IMR-90 (cell line): ENCODE results near the gene DIRAS3. TPM values are rescaled to one million over a fixed set of nuclear protein-coding genes. Genes with fewer than 3 reads are reported as not detected.

Experiments
- ATAC-seq: fragments of 200-7000 bp; cut with Tn5 transposase; 2 replicates; pipeline ENCODE4 v1.9.1; 2020; ENCODE audit warnings: low read depth, mild to moderate bottlenecking, moderate library complexity
- BruUV-seq: library from RNA; stranded (reverse); fragments of 400-500 nt; replicated peaks from 2 replicates; lab custom pipeline; 2021; lab: Mats Ljungman, UMichigan
- CTCF ChIA-PET: fragments of 300-600 bp; formaldehyde crosslinking; extraction: SDS; loops from one replicate; lab custom pipeline; 2021; ENCODE audit warnings: antibody characterized with exemption; lab: Yijun Ruan, JAX
- POLR2A ChIA-PET: fragments of 300-600 bp; sonication (Branson Sonifier 250); formaldehyde crosslinking; loops from one replicate; lab custom pipeline; 2022; ENCODE audit warnings: antibody characterized with exemption; ENCODE audit not compliant: unreplicated experiment; lab: Charles Lee
- DNase-seq: peaks from one replicate; pipeline ENCODE4 v3.0.0; 2013
- H2AFZ ChIP-seq: replicated peaks from 2 replicates; pipeline ENCODE3; 2013; ENCODE audit warnings: low read length, mild to moderate bottlenecking; ENCODE audit not compliant: poor library complexity
- H2AK5ac ChIP-seq: 2 replicates; pipeline ENCODE4 v1.6.1; 2013; ENCODE audit warnings: low read depth, low read length, inconsistent platforms
- H2AK9ac ChIP-seq: replicated peaks from 2 replicates; pipeline ENCODE3; 2013; ENCODE audit warnings: mild to moderate bottlenecking, low read depth, low read length, moderate library complexity; ENCODE audit not compliant: poor library complexity
- H2BK120ac ChIP-seq: 2 replicates; pipeline ENCODE4 v1.6.1; 2013; ENCODE audit warnings: low read depth, low read length, inconsistent platforms
- H2BK15ac ChIP-seq: 3 replicates; pipeline ENCODE4 v1.6.1; 2013; ENCODE audit warnings: low read depth, low read length, inconsistent platforms
- H2BK20ac ChIP-seq: 2 replicates; pipeline ENCODE4 v1.6.1; 2013; ENCODE audit warnings: low read depth, mild to moderate bottlenecking, inconsistent platforms, low read length, moderate library complexity
- H2BK5ac ChIP-seq: 2 replicates; pipeline ENCODE4 v1.6.1; 2013; ENCODE audit warnings: mild to moderate bottlenecking, low read depth, low read length, inconsistent platforms; ENCODE audit not compliant: poor library complexity, severe bottlenecking
- H3K14ac ChIP-seq: replicated peaks from 2 replicates; pipeline ENCODE4 v1.6.1; 2013; ENCODE audit warnings: low read depth, low read length, inconsistent platforms
- H3K18ac ChIP-seq: 2 replicates; pipeline ENCODE4 v1.6.1; 2013; ENCODE audit warnings: low read depth, low read length, control low read depth
- H3K23ac ChIP-seq: 2 replicates; pipeline ENCODE4 v1.6.1; 2013; ENCODE audit warnings: low read depth, low read length, inconsistent platforms
- H3K27ac ChIP-seq: 2 replicates; pipeline ENCODE4 v1.5.1; 2013; ENCODE audit warnings: mild to moderate bottlenecking, control low read depth, low read length; ENCODE audit not compliant: insufficient read depth
- H3K27me3 ChIP-seq: 2 replicates; pipeline ENCODE4 v1.6.1; 2013; ENCODE audit warnings: low read length; ENCODE audit not compliant: control insufficient read depth, insufficient read depth
- H3K36me3 ChIP-seq: 2 replicates; pipeline ENCODE4 v1.6.1; 2013; ENCODE audit warnings: low read length, mixed read lengths; ENCODE audit not compliant: control insufficient read depth, insufficient read depth
- H3K4ac ChIP-seq: 2 replicates; pipeline ENCODE4 v1.6.1; 2013; ENCODE audit warnings: low read depth, low read length, inconsistent platforms
- H3K4me1 ChIP-seq: 2 replicates; pipeline ENCODE4 v1.6.1; 2013; ENCODE audit warnings: low read length, mixed read lengths; ENCODE audit not compliant: control insufficient read depth, insufficient read depth
- H3K4me2 ChIP-seq: 2 replicates; pipeline ENCODE4 v1.6.1; 2013; ENCODE audit warnings: low read depth, mild to moderate bottlenecking, control low read depth, low read length, moderate library complexity
- H3K4me3 ChIP-seq: 2 replicates; pipeline ENCODE4 v1.5.1; 2013; ENCODE audit warnings: low read depth, mild to moderate bottlenecking, control low read depth, low read length, moderate library complexity; ENCODE audit not compliant: insufficient read depth
- H3K56ac ChIP-seq: 2 replicates; pipeline ENCODE4 v1.6.1; 2013; ENCODE audit warnings: low read length, inconsistent platforms; ENCODE audit not compliant: insufficient read depth; ENCODE audit errors: extremely low read depth
- H3K79me1 ChIP-seq, 2 experiments: 2 replicates each; pipeline ENCODE4 v1.6.1; 2013; ENCODE audit warnings: low read length in 2 of 2, inconsistent platforms in 1 of 2, low read depth in 1 of 2
- H3K9ac ChIP-seq: 2 replicates; pipeline ENCODE4 v1.6.1; 2013; ENCODE audit warnings: low read depth, low read length, control low read depth
- H3K9me1 ChIP-seq: 2 replicates; pipeline ENCODE4 v1.6.1; 2013; ENCODE audit warnings: low read length, inconsistent platforms; ENCODE audit not compliant: insufficient read depth
- H3K9me3 ChIP-seq: 2 replicates; pipeline ENCODE4 v1.6.1; 2013; ENCODE audit warnings: low read length; ENCODE audit not compliant: control insufficient read depth, insufficient read depth
- H4K20me1 ChIP-seq: 2 replicates; pipeline ENCODE4 v1.6.1; 2013; ENCODE audit warnings: low read length, inconsistent platforms; ENCODE audit not compliant: insufficient read depth
- H4K5ac ChIP-seq: 2 replicates; pipeline ENCODE4 v1.6.1; 2013; ENCODE audit warnings: mild to moderate bottlenecking, low read depth, low read length, control low read depth
- H4K8ac ChIP-seq, 2 experiments: 2 replicates each; pipeline ENCODE4 v1.6.1; 2013; ENCODE audit warnings: low read depth in 2 of 2, low read length in 2 of 2, control low read depth in 1 of 2, inconsistent platforms in 1 of 2
- H4K91ac ChIP-seq: 2 replicates; pipeline ENCODE4 v1.6.1; 2013; ENCODE audit warnings: low read depth, low read length, inconsistent platforms; ENCODE audit not compliant: insufficient read depth
- BHLHE40 ChIP-seq: fragments of 150-350 bp; IDR thresholded peaks from 2 replicates; pipeline ENCODE4 v1.6.1; 2016; ENCODE audit warnings: mild to moderate bottlenecking, low read depth, low read length
- CEBPB ChIP-seq: IDR thresholded peaks from 2 replicates; pipeline ENCODE4 v1.6.1; 2012; ENCODE audit warnings: low read depth, low read length, improper control_type of control experiment
- CTCF ChIP-seq: conservative IDR thresholded peaks from 2 replicates; pipeline ENCODE4 v1.5.1; 2012; ENCODE audit warnings: mild to moderate bottlenecking, low read depth, low read length, improper control_type of control experiment
- ELK1 ChIP-seq: fragments of 150-350 bp; IDR thresholded peaks from 2 replicates; pipeline ENCODE4 v1.6.1; 2016; ENCODE audit warnings: low read depth, mild to moderate bottlenecking, low read length, moderate library complexity, borderline replicate concordance
- FOS ChIP-seq: fragments of 150-350 bp; IDR thresholded peaks from 2 replicates; pipeline ENCODE4 v1.6.1; 2016; ENCODE audit warnings: low read depth, low read length
- MAFK ChIP-seq: IDR thresholded peaks from 2 replicates; pipeline ENCODE4 v1.6.1; 2012; ENCODE audit warnings: low read depth, low read length, improper control_type of control experiment
- MAZ ChIP-seq: IDR thresholded peaks from 2 replicates; pipeline ENCODE4 v1.6.1; 2012; ENCODE audit warnings: low read depth, mild to moderate bottlenecking, low read length, improper control_type of control experiment, moderate library complexity, borderline replicate concordance
- MXI1 ChIP-seq: IDR thresholded peaks from 2 replicates; pipeline ENCODE4 v1.6.1; 2012; ENCODE audit warnings: low read depth, mild to moderate bottlenecking, low read length, moderate library complexity, borderline replicate concordance
- NFE2L2 ChIP-seq: fragments of 150-350 bp; IDR thresholded peaks from 2 replicates; pipeline ENCODE4 v1.6.1; 2016; ENCODE audit warnings: low read depth, mild to moderate bottlenecking, low read length
- POLR2A ChIP-seq: IDR thresholded peaks from 2 replicates; pipeline ENCODE4 v1.6.1; 2012; ENCODE audit warnings: mild to moderate bottlenecking, low read depth, low read length
- RCOR1 ChIP-seq: IDR thresholded peaks from 2 replicates; pipeline ENCODE4 v1.6.1; 2012; ENCODE audit warnings: mild to moderate bottlenecking, low read length, improper control_type of control experiment; ENCODE audit not compliant: insufficient replicate concordance
- RFX5 ChIP-seq: IDR thresholded peaks from 2 replicates; pipeline ENCODE4 v1.8.0; 2012; ENCODE audit warnings: low read depth, mild to moderate bottlenecking, low read length, moderate library complexity
- SMC3 ChIP-seq: fragments of 150-350 bp; IDR thresholded peaks from 2 replicates; pipeline ENCODE4 v1.6.1; 2016; ENCODE audit warnings: low read depth, mild to moderate bottlenecking, antibody characterized with exemption, low read length, moderate library complexity
- WGBS, 2 experiments: methylation state at CpG; one replicate each; pipeline versions ENCODE4 v1.1.5 to v1.1.7; 2013; ENCODE audit warnings: missing lambda C conversion rate in 2 of 2; ENCODE audit not compliant: insufficient read length in 1 of 2; ENCODE audit errors: extremely low coverage in 2 of 2; 5-methylcytosine and 5-hydroxymethylcytosine counted together
- dilution Hi-C: fragments of 300-500 bp; cut with HindIII; formaldehyde crosslinking; loops from one replicate; pipeline ENCODE4 v1.14.3; 2018; ENCODE audit warnings: low sequenced_read_pairs; ENCODE audit not compliant: unreplicated experiment
- in situ Hi-C: fragments of 300-500 bp; cut with MboI; formaldehyde crosslinking; loops from 3 replicates; pipeline ENCODE4 v1.14.3; 2019; ENCODE audit warnings: low sequenced_read_pairs, inconsistent platforms, mixed read lengths
- intact Hi-C: fragments of 100-400 bp; cut with micrococcal nuclease; formaldehyde crosslinking; loops from 2 replicates; pipeline ENCODE4 v1.10.0; 2022
- polyA plus RNA-seq, 3 experiments: library from polyadenylated mRNA; depleted of rRNA; stranded (reverse); fragments of >200 nt; gene quantifications; 2 replicates each; pipeline ENCODE4 v1.2.3, GENCODE V29; 2012; ENCODE audit warnings: low replicate concordance in 1 of 3
- total RNA-seq: library from RNA; depleted of rRNA; stranded (reverse); fragments of >200 nt; gene quantifications from 2 replicates; pipeline ENCODE4 v1.2.3, GENCODE V29; 2012

DIRAS3 gene
- total and polyA plus RNA-seq, 2 of the 4 experiments (the other 2 are of a cell fraction): 8.6 to 14.6 TPM

GRCh38 chr1:68083686-68084085, 33.3 kb upstream of the DIRAS3 start:
- Histone ChIP-seq H3K9me1 (no peaks in the 10 kb centered on the region), H2AK5ac (no peak overlapping the region), H4K91ac (no peak overlapping the region), H2BK20ac (no peak overlapping the region), H3K14ac (no peak overlapping the region), H3K4me2 (no peak overlapping the region), H3K4ac (no peak overlapping the region), H3K79me1 (no peaks in the 10 kb centered on the region), H2BK15ac (no peak overlapping the region), H3K27ac (no peak overlapping the region), H4K20me1 (no peaks in the 10 kb centered on the region), H2BK120ac (no peak overlapping the region), H3K36me3 (no peaks in the 10 kb centered on the region; the same call in 1 of the 2 replicates), H3K9ac (no peak overlapping the region), H3K4me1 (no peaks in the 10 kb centered on the region), H3K18ac (no peak overlapping the region), H2AFZ (no peak overlapping the region), H3K56ac (no peak overlapping the region), H3K9me3 (no peaks in the 10 kb centered on the region), H2AK9ac (no peak overlapping the region), H4K5ac (no peak overlapping the region), H3K23ac (no peak overlapping the region), H3K4me3 (no peak overlapping the region), H2BK5ac (no peak overlapping the region), H3K27me3 (no peaks in the 10 kb centered on the region), H4K8ac (no peak overlapping the region)
- dilution Hi-C loops: no loop called here
- WGBS, 2 experiments: no CpG with 5 or more reads among the region's 2 CpGs
- BruUV-seq: no TSS peak
- ChIA-PET CTCF (no interaction called here), POLR2A (no interaction called here)
- TF ChIP-seq CEBPB: no peak
- TF ChIP-seq RFX5: no peak
- TF ChIP-seq POLR2A: no peak
- no peak for TF ChIP-seq ELK1
- TF ChIP-seq CTCF: no peak
- TF ChIP-seq MXI1: no peak
- TF ChIP-seq BHLHE40: no peak
- TF ChIP-seq MAFK: no peak
- no peak for TF ChIP-seq SMC3
- no peak for TF ChIP-seq FOS
- TF ChIP-seq NFE2L2: no peak
- TF ChIP-seq RCOR1: no peak
- no peak for TF ChIP-seq MAZ
- intact Hi-C loops: loop anchor here (5.0 kb wide), 1 partner anchor 756 kb away; no protein-coding TSS in a partner anchor
- DNase-seq (no peak), ATAC-seq (no peak)
- in situ Hi-C loops: no loop called here
